ENCODE measurements around the gene CFAP77.

GRCh38 chr9:132616725-132617124, 206.7 kb downstream of the CFAP77 start:
- TF ChIP-seq ZFX (IDR thresholded peaks at IDR 0.05; ENCODE audit: borderline replicate concordance) (no peak), CTCF (IDR thresholded peaks at IDR 0.05) (no peak)

Data from 22Rv1 (cell line).